Prostate gland (tissue), 2 donors: Measurements from ENCODE around the gene POLR1E.

Experiments
- CTCF ChIP-seq, 4 experiments: fragments of 200-600 bp in 2 of 4; fragments of 450-650 bp in 2 of 4; sonication (generic) in 2 of 4; IDR thresholded peaks; 1 replicate in 3 of 4; 2 replicates in 1 of 4; pipeline ENCODE4 v1.5.1; 2016 to 2019; ENCODE audit warnings: antibody characterized with exemption in 4 of 4, mild to moderate bottlenecking in 2 of 4, moderate library complexity in 2 of 4
- POLR2A ChIP-seq: fragments of 450-650 bp; IDR thresholded peaks from one replicate; pipeline ENCODE4 v1.6.1; 2016; ENCODE audit warnings: antibody characterized with exemption, mild to moderate bottlenecking

DNA sequence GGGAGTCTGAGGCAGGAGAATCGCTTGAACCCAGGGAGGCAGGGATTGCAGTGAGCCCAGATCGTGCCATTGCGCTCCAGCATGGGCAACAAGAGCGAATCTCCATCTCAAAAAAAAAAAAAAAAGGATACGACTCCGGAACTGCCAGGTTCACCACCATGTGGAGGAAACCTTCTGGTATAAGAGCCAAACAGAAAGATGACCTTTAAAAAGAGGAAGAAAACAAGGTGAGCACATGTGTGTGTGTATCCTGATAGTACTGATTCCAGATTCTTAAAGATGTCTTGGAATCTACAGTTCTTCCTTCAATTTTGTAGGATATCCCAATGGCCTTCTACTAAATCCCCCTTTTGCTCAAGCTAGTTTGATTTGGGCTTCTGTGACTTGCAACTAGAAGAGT lies 56.7 kb downstream of the POLR1E start:
- TF ChIP-seq CTCF (IDR thresholded peaks at IDR 0.05): no peak
- no peak for TF ChIP-seq POLR2A
